Activated CD4-positive, alpha-beta memory T cell treated with anti-CD3 and anti-CD28 coated beads for 36 hours (primary cell): ENCODE measurements around the gene FXYD4. TPM values are rescaled to one million over a fixed set of nuclear protein-coding genes. Genes with fewer than 3 reads are reported as not detected.

Experiments used
- CTCF ChIA-PET: fragments of 350-600 bp; sonication (Branson Sonifier 250); formaldehyde crosslinking; loops from one replicate; lab custom pipeline; 2021; ENCODE audit warnings: antibody characterized with exemption, inconsistent platforms; lab: Charles Lee
- POLR2A ChIA-PET: fragments of 350-600 bp; sonication (Branson Sonifier 250); formaldehyde crosslinking; loops from one replicate; lab custom pipeline; 2021; ENCODE audit warnings: antibody characterized with exemption; lab: Charles Lee
- DNase-seq: peaks from one replicate; pipeline ENCODE4 v3.0.0-alpha.2; 2020
- H3K27ac Mint-ChIP-seq: one replicate; pipeline ENCODE4 v1.8.0; 2021; ENCODE audit warnings: mixed read lengths
- H3K27me3 Mint-ChIP-seq: one replicate; pipeline ENCODE4 v1.8.0; 2021; ENCODE audit warnings: mixed read lengths
- H3K36me3 Mint-ChIP-seq: one replicate; pipeline ENCODE4 v1.8.0; 2021; ENCODE audit warnings: mixed read lengths
- H3K4me1 Mint-ChIP-seq: one replicate; pipeline ENCODE4 v1.8.0; 2021; ENCODE audit warnings: low read depth, mixed read lengths
- H3K4me3 Mint-ChIP-seq: one replicate; pipeline ENCODE4 v1.8.0; 2021; ENCODE audit warnings: mild to moderate bottlenecking, mixed read lengths
- H3K9me3 Mint-ChIP-seq: one replicate; pipeline ENCODE4 v1.8.0; 2021; ENCODE audit warnings: mixed read lengths
- intact Hi-C: fragments of 100-400 bp; cut with micrococcal nuclease; formaldehyde crosslinking; loops from one replicate; pipeline ENCODE4 v1.15.1; 2023
- total RNA-seq, 2 experiments: library from RNA; stranded (reverse); gene quantifications; one replicate each; pipeline ENCODE4 v1.2.3, GENCODE V29; 2021

The FXYD4 gene
- total RNA-seq, 2 experiments from 2014 or later, result not detected

DNA sequence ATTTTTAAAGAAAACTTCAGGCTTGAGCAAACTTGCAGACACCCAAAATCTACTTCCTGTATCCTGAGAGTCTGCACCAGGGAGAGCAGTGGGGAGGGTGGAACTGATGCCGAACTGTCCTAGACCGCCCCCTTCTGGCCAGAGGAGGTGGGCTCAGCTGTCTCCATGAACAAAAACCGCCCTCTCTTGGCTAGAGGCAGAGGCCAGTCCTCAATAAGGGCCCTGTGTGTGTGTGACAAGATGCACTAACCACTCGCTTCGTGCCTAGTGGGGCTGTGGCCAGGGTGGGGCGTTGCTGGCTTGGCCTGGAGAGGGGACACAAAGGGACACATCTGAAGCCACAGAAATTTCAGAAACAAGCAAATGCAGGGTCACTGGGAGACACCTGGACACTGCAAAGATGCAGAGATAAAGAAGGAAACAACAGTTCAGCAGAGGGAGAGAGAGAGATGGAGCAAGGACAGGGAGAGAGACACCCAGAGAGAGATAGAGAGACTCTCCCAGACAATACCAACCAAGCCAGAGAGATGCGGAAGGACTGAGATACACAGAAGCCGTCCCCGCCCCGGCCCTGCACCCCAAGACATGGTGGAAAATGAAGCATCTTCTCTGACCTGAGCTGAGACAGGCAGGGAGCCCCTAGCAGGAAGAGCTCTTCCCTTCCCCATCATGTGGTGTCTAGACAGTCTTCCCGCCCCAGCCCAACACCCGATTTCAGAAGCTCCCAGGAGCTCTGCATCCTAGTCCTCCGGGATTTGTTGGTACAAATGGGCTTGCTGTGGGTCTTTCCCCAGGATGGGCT lies 22.7 kb upstream of the FXYD4 start:
- peak; percentile 92 for DNase-seq
- ChIA-PET CTCF (interaction anchor here (0.5 to 5.2 kb wide), 24 partner anchors 11 to 244 kb away, joined by 3 to 130 read pairs (median 4); no protein-coding TSS in a partner anchor), POLR2A (interaction anchor here (0.9 to 1.7 kb wide), 2 partner anchors 49 to 56 kb away, joined by 3 to 6 read pairs; no protein-coding TSS in a partner anchor)
- intact Hi-C loops, result loop anchor here (1.0 kb wide), 5 partner anchors 55 to 143 kb away; no protein-coding TSS in a partner anchor
- Mint-ChIP-seq H3K27ac (no peak overlapping the region), H3K27me3 (peaks cover 12% of the 10 kb centered on the region), H3K4me1 (peaks cover 16% of the 10 kb centered on the region), H3K9me3 (no peaks in the 10 kb centered on the region), H3K4me3 (no peak overlapping the region), H3K36me3 (no peaks in the 10 kb centered on the region)

DNA sequence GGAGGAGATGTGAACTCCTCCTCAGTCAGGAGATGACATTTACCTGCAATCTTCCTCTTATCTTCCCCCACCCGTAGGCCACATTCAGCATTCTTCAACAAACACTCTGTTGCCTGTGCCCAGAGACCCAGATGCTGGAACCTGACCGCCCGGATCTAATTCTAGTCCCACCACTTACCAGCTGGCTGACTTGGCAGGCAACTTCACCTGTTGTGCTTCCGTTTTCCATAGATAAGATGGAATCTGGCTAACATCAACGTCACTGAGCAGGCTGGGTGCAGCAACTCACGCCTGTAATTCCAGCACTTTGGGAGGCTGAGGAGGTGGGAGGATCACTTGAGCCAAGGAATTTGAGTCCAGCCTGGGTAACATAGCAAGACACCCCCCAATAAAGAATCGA lies 21.3 kb upstream of the FXYD4 start:
- Mint-ChIP-seq H3K36me3 (no peaks in the 10 kb centered on the region), H3K27me3 (peaks cover 12% of the 10 kb centered on the region), H3K9me3 (no peaks in the 10 kb centered on the region), H3K4me3 (peak overlapping the region; percentile 32), H3K4me1 (peaks cover 17% of the 10 kb centered on the region), H3K27ac (no peak overlapping the region)
- ChIA-PET CTCF (interaction anchor here (5.2 kb wide), 1 partner anchor 57 kb away, joined by 130 read pairs; no protein-coding TSS in a partner anchor), POLR2A (interaction anchor here (0.8 kb wide), 1 partner anchor 58 kb away, joined by 3 read pairs; no protein-coding TSS in a partner anchor)
- DNase-seq, result no peak
- intact Hi-C loops, result no loop called here

DNA sequence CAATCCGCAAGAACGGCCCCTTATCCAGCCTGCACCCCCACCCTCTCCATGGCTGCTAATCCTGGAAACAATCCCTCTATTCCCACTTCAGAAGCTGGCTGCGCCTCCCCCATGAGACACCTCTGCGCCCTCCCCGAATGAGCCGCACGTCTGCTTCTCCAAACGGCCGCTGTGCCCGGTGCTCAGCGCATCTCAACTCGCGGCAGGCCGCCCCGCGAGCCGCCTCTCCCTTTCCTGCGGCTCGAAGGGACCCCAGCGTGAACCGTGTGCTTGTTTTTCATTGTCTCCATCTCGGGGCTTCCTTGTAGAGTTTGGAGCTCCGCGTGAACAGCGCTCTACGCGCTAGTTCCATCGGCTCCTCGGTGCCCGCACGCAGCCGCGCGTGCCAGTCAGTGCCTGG lies 20.8 kb upstream of the FXYD4 start:
- Mint-ChIP-seq H3K27ac (no peak overlapping the region), H3K9me3 (no peaks in the 10 kb centered on the region), H3K4me3 (peak overlapping the region; percentile 32), H3K27me3 (peaks cover 12% of the 10 kb centered on the region), H3K36me3 (no peaks in the 10 kb centered on the region), H3K4me1 (peaks cover 18% of the 10 kb centered on the region)
- intact Hi-C loops, result no loop called here
- no peak for DNase-seq
- POLR2A ChIA-PET, result interaction anchor here (0.8 kb wide), 1 partner anchor 58 kb away, joined by 3 read pairs; no protein-coding TSS in a partner anchor
- CTCF ChIA-PET, result interaction anchor here (0.7 to 5.2 kb wide), 3 partner anchors 58 to 112 kb away, joined by 3 to 130 read pairs (median 4); no protein-coding TSS in a partner anchor

DNA sequence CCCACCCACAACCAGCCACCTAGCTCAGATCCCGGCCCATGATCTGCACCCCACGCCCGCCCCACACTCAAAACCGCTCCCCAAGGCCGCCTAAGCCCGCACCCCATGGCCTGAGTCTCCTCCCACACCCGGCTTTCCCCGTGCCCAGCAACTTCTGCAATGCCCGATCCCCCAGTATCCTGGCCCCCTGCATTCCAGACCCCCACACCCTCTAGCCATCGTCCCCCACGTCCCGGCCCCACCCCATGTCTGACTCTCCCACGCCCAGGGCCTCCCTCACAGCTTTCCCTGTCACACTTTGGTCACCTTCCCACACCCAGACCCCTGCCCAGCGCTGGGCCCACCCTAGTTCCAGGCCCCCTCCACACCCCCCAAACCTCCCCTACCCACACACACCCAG lies 20.1 kb upstream of the FXYD4 start:
- Mint-ChIP-seq H3K27ac (no peak overlapping the region), H3K9me3 (no peaks in the 10 kb centered on the region), H3K36me3 (no peaks in the 10 kb centered on the region), H3K4me1 (peaks cover 24% of the 10 kb centered on the region), H3K27me3 (peaks cover 12% of the 10 kb centered on the region), H3K4me3 (no peak overlapping the region)
- intact Hi-C loops, result no loop called here
- POLR2A ChIA-PET, result no interaction called here
- CTCF ChIA-PET, result interaction anchor here (0.6 to 5.2 kb wide), 4 partner anchors 58 to 540 kb away, joined by 4 to 130 read pairs (median 4); no protein-coding TSS in a partner anchor
- no peak for DNase-seq

DNA sequence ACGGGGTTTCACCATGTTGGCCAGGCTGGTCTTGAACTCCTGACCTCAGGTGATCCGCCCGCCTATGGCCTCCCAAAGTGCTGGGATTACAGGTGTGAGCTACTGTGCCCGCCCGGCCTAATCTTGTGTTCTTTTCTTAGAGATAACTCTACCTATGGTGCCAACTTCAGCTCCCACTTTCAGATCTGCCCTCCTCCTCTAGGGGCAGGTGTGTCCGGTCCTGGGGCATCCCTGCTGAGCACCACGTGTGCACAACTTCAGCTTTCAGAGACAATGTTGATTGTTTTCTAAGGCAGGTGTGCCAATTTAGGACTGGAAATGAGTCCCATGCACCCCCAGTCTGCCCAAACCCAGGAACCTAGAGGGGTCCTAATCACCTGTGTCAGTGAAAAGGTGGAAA lies 18.5 kb upstream of the FXYD4 start:
- Mint-ChIP-seq H3K27ac (no peak overlapping the region), H3K4me3 (no peak overlapping the region), H3K36me3 (no peaks in the 10 kb centered on the region), H3K27me3 (peaks cover 12% of the 10 kb centered on the region), H3K4me1 (peaks cover 28% of the 10 kb centered on the region), H3K9me3 (no peaks in the 10 kb centered on the region)
- no peak for DNase-seq
- ChIA-PET CTCF (interaction anchor here (1.1 to 4.4 kb wide), 2 partner anchors 9 to 61 kb away, joined by 3 to 17 read pairs; no protein-coding TSS in a partner anchor), POLR2A (no interaction called here)
- intact Hi-C loops, result no loop called here

DNA sequence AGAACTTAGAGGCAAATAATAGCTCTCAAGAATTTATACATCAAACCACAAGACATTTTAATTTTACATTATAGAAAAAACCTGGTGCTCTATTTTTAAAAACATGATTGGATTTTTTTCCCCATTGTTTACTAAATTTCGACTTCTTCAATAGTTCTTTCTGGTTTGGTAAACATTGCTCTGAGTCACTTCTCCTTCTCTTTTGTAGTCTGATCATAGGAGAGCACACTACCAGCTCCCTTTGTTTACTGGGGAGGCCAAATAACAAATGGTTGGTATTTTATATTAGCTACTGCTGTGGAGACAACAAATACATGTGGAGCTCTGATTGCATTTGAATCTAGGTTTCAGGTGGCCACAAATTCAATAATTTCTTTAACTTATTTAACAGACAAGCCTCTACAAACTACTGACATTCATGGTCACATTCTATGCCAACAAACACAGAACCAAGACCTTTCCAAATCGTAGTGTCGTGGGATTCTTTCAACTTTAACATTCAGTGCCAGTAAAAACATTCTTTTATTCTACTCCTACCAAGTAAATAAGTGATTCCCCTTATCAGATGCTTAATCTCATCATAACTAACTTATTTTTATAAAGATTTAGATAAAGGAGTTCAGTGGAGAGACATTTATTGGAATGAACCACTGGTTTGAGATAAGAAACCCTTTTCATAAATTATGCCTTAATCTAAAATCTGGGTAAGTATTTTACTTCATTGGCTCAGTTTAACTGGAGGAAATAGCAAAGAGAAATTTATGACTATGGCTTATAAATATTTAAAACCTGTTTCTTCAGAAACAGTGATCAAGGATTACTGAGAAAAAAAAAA lies 17.7 kb upstream of the FXYD4 start:
- intact Hi-C loops, result no loop called here
- ChIA-PET CTCF (interaction anchor here (0.8 to 4.4 kb wide), 3 partner anchors 8 to 61 kb away, joined by 3 to 17 read pairs (median 4); no protein-coding TSS in a partner anchor), POLR2A (interaction anchor here (0.6 kb wide), 1 partner anchor 9 kb away, joined by 3 read pairs; no protein-coding TSS in a partner anchor)
- Mint-ChIP-seq H3K4me1 (peaks cover 20% of the 10 kb centered on the region), H3K27ac (no peak overlapping the region), H3K36me3 (no peaks in the 10 kb centered on the region), H3K27me3 (peaks cover 10% of the 10 kb centered on the region), H3K9me3 (no peaks in the 10 kb centered on the region), H3K4me3 (no peak overlapping the region)
- no peak for DNase-seq

DNA sequence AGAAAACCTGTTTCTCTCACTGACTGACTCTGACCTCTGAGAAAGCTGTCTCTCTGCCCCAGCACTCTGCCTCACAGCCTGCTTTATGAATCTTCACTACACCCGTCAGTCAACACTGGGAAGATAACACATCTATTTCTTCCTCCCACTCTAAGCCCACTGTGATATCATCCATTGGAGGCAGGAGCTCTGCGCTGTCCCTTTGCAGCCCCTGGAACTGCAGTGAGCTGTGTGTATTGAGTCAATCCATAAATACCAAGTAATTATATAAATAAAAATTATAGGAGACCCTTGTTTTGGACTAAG lies 17.2 kb upstream of the FXYD4 start:
- peaks cover 19% of the 10 kb centered on the region for H3K4me1 Mint-ChIP-seq
- H3K27me3 Mint-ChIP-seq, result peaks cover 9% of the 10 kb centered on the region
- no peaks in the 10 kb centered on the region for H3K36me3 Mint-ChIP-seq
- CTCF ChIA-PET, result interaction anchor here (0.8 to 4.4 kb wide), 4 partner anchors 16 to 153 kb away, joined by 3 to 17 read pairs (median 4); no protein-coding TSS in a partner anchor
- H3K9me3 Mint-ChIP-seq, result no peaks in the 10 kb centered on the region
- POLR2A ChIA-PET, result interaction anchor here (0.6 kb wide), 1 partner anchor 8 kb away, joined by 3 read pairs; no protein-coding TSS in a partner anchor
- no peak for DNase-seq
- no peak overlapping the region for H3K27ac Mint-ChIP-seq
- intact Hi-C loops, result no loop called here
- no peak overlapping the region for H3K4me3 Mint-ChIP-seq

DNA sequence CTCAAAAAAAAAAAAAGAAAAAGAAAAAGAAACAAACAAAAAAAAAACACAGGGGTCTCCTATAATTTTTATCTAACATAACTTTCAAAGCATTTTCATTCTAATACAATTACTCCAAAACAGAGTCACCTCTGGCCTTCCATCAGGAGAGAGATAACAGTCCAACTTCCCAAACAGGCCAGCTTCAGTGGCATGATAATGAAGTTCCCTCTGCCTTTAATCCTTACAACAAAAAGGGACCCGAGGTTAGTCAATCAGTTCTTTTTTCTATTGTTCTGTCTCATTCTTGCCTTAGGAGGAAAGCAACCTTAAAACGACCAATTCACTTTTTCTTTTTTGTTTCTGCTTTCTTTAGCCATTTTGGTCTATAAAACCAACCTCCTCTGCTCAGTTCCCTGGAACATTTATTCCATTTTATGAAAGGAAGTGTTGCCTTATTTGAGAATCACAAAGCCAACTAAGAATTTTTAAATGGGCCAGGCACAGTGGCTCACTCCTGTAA lies 16.5 kb upstream of the FXYD4 start:
- H3K27ac Mint-ChIP-seq, result no peak overlapping the region

DNA sequence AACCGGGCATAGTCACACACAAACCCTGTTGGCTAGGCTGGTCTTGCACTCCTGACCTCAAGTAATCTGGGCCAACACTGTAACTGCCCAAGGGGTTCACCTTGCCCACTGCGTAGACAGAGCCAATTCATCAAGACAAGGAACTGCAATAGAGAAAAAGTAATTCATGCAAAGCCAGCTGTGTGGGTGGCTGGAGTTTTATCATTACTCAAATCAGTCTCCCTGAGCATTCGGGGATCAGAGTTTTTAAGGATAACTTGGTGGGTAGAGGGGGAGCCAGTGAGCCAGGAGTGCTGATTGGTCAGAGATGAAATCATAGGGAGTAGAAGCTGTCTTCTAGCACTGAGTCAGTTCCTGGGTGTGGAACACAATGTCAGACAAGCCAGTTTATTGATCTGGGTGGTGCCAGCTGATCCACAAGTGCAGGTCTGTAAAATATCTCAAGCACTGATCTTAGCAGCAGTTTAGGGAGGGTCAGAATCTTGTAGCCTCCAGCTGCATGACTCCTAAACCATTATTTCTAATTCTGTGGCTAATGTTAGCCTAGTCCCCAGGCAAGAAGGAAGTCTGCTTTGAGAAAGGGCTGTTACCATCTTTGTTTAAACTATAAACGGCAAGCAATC lies 15.6 kb upstream of the FXYD4 start:
- CTCF ChIA-PET, result interaction anchor here (0.9 to 4.4 kb wide), 4 partner anchors 28 to 154 kb away, joined by 3 to 17 read pairs (median 4); no protein-coding TSS in a partner anchor
- DNase-seq, result peak; percentile 68
- intact Hi-C loops, result no loop called here
- no peaks in the 10 kb centered on the region for H3K9me3 Mint-ChIP-seq
- peaks cover 24% of the 10 kb centered on the region for H3K4me1 Mint-ChIP-seq
- POLR2A ChIA-PET, result interaction anchor here (1.1 kb wide), 1 partner anchor 217 kb away, joined by 3 read pairs; the partner anchor contains the start of gene CSGALNACT2
- peaks cover 5% of the 10 kb centered on the region for H3K36me3 Mint-ChIP-seq
- peaks cover under 1% of the 10 kb centered on the region for H3K27me3 Mint-ChIP-seq
- peak overlapping the region; percentile 58 for H3K27ac Mint-ChIP-seq
- H3K4me3 Mint-ChIP-seq, result no peak overlapping the region

More for the DNA sequence above, 16.5 kb upstream of the FXYD4 start:
- ChIA-PET POLR2A (no interaction called here), CTCF (interaction anchor here (0.6 to 4.4 kb wide), 5 partner anchors 15 to 153 kb away, joined by 3 to 17 read pairs (median 4); no protein-coding TSS in a partner anchor)
- no peaks in the 10 kb centered on the region for H3K9me3 Mint-ChIP-seq
- peaks cover 9% of the 10 kb centered on the region for H3K27me3 Mint-ChIP-seq
- peaks cover 20% of the 10 kb centered on the region for H3K4me1 Mint-ChIP-seq
- intact Hi-C loops, result no loop called here
- H3K4me3 Mint-ChIP-seq, result no peak overlapping the region
- peaks cover under 1% of the 10 kb centered on the region for H3K36me3 Mint-ChIP-seq
- DNase-seq, result no peak

DNA sequence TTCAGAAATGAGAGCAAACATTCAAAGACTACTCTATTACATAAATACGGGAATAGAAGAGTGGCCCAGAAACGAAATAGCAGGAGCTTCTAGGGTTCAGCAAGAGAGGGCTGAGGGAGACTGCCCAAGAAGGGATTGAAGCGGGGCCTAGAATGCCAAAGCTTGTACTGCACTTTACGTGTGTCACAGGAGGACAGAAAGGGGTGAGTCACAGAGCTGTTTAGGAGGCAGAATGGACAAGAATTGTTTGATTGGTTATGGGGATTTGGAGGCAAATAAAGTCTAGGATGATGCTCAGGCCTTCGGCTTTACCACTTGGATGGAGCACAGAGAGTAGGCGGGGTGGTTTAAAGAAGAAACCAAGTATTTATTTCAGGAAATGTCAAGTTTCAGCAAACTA lies 11.3 kb upstream of the FXYD4 start:
- Mint-ChIP-seq H3K4me3 (peak overlapping the region; percentile 42), H3K4me1 (peaks cover 32% of the 10 kb centered on the region), H3K9me3 (no peaks in the 10 kb centered on the region), H3K36me3 (peaks cover 8% of the 10 kb centered on the region), H3K27ac (peak overlapping the region; percentile 77), H3K27me3 (no peaks in the 10 kb centered on the region)
- intact Hi-C loops, result loop anchor here (5.0 to 10.0 kb wide), 3 partner anchors 218 to 555 kb away; no protein-coding TSS in a partner anchor
- CTCF ChIA-PET, result interaction anchor here (0.7 to 1.2 kb wide), 3 partner anchors 67 to 101 kb away, joined by 4 read pairs; no protein-coding TSS in a partner anchor
- POLR2A ChIA-PET, result no interaction called here
- DNase-seq, result no peak
